Memory B cell (primary cell): Measurements from ENCODE around the gene PPP1R18.

Experiments
- ATAC-seq: fragments of 150-1000 bp; cut with Tn5 transposase; 2 replicates; pipeline ENCODE4 v1.10.0; 2021; ENCODE audit warnings: low read depth, mild to moderate bottlenecking, moderate library complexity
- DNase-seq, 2 donors: peaks; one replicate each; pipeline ENCODE4 v3.0.0; 2022; ENCODE audit warnings: low spot score in 2 of 2
- H3K27ac Mint-ChIP-seq: one replicate; pipeline ENCODE4 v1.8.0; 2022; ENCODE audit warnings: mild to moderate bottlenecking, moderate library complexity, mixed read lengths
- H3K27me3 Mint-ChIP-seq: one replicate; pipeline ENCODE4 v1.8.0; 2022; ENCODE audit warnings: mixed read lengths
- H3K36me3 Mint-ChIP-seq: one replicate; pipeline ENCODE4 v1.8.0; 2022; ENCODE audit warnings: mild to moderate bottlenecking, mixed read lengths
- H3K4me1 Mint-ChIP-seq: one replicate; pipeline ENCODE4 v1.8.0; 2022; ENCODE audit warnings: mixed read lengths
- H3K4me3 Mint-ChIP-seq: one replicate; pipeline ENCODE4 v1.8.0; 2022; ENCODE audit warnings: mild to moderate bottlenecking, moderate library complexity, mixed read lengths
- H3K9me3 Mint-ChIP-seq: one replicate; pipeline ENCODE4 v1.8.0; 2022; ENCODE audit warnings: mixed read lengths

PPP1R18 gene

DNA sequence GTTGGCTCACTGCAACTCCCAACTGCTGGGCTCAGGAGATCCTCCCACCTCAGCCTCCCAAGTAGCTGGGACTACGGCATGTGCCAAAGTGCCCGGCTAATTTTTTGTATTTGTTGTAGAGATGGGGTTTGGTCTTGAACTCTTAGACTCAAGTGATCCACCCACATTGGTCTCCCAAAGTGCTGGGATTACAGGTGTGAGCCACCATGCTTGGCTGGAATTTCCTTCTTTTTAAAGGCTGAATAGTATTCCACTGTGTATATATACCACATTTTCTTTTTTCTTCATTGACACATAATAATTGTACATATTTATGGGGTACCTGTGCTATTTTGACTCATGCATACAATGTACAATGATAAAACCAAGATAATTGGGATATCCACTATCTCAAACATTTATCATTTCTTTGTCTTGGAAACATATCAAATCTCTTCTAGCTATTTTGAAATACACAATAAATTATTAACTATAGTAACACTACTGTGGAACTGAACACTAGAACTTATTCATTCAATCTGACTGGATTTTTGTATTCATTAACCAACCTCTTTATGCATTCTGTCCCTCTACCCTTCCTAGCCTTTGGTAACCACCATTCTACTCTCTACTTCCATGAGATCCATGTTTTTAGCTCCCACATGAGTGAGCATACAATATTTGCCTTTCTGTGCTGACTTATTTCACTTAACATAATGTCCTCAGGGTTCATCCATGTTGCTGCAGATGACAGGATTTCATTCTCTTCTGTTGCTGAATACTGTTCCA, 22.8 kb upstream of the PPP1R18 start:
- Mint-ChIP-seq H3K4me3 (no peak overlapping the region), H3K27ac (peak overlapping the region; percentile 8), H3K36me3 (peaks cover 52% of the 10 kb centered on the region), H3K4me1 (peaks cover 18% of the 10 kb centered on the region), H3K9me3 (no peaks in the 10 kb centered on the region), H3K27me3 (no peaks in the 10 kb centered on the region)
- ATAC-seq (no peak), DNase-seq (no peak)

GRCh38 chr6:30707281-30707850, 20.9 kb upstream of the PPP1R18 start:
- no peak overlapping the region for H3K4me3 Mint-ChIP-seq
- H3K27me3 Mint-ChIP-seq = no peaks in the 10 kb centered on the region
- H3K4me1 Mint-ChIP-seq = peaks cover 10% of the 10 kb centered on the region
- no peaks in the 10 kb centered on the region for H3K9me3 Mint-ChIP-seq
- H3K27ac Mint-ChIP-seq = peak overlapping the region; percentile 32
- no peak for ATAC-seq
- DNase-seq = no peak
- peaks cover 49% of the 10 kb centered on the region for H3K36me3 Mint-ChIP-seq

- peaks cover 38% of the 10 kb centered on the region for H3K36me3 Mint-ChIP-seq
- H3K27me3 Mint-ChIP-seq = no peaks in the 10 kb centered on the region
- ATAC-seq = no peak
- no peak overlapping the region for H3K27ac Mint-ChIP-seq
- DNase-seq = no peak
- no peaks in the 10 kb centered on the region for H3K9me3 Mint-ChIP-seq
- H3K4me3 Mint-ChIP-seq = no peak overlapping the region
- peaks cover 5% of the 10 kb centered on the region for H3K4me1 Mint-ChIP-seq
These were observed 19.2 kb upstream of the PPP1R18 start for GRCh38 chr6:30705620-30706019.

DNA sequence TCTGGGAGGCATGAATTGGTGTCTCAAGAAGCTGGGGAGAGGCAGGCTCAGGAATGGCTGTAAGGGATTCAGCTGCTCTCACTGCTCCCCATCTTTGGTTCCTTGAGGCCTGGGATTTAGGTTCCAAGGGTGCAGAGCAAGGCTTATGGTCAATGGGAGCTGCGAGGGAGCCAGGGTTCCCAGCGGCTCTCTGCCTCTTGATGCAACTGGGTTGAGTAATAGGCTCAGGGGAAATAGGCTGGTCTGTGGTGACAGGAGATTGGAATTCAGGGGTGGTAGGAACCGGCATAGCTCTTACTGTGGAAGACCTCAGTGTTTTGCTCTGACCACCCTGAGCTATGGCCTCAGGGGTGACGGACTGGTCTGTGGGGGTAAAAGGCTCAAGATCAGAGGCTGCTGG, 17.4 kb upstream of the PPP1R18 start:
- H3K9me3 Mint-ChIP-seq = no peaks in the 10 kb centered on the region
- DNase-seq (no peak), ATAC-seq (no peak)
- H3K4me3 Mint-ChIP-seq = no peak overlapping the region
- H3K36me3 Mint-ChIP-seq = peaks cover 38% of the 10 kb centered on the region
- peaks cover 5% of the 10 kb centered on the region for H3K4me1 Mint-ChIP-seq
- H3K27me3 Mint-ChIP-seq = no peaks in the 10 kb centered on the region
- H3K27ac Mint-ChIP-seq = no peak overlapping the region

- Mint-ChIP-seq H3K9me3 (no peaks in the 10 kb centered on the region), H3K27ac (no peak overlapping the region), H3K4me3 (no peak overlapping the region), H3K4me1 (peaks cover 4% of the 10 kb centered on the region), H3K27me3 (no peaks in the 10 kb centered on the region), H3K36me3 (peaks cover 34% of the 10 kb centered on the region)
- ATAC-seq (no peak), DNase-seq (no peak)
These were observed 16.6 kb upstream of the PPP1R18 start for GRCh38 chr6:30703011-30703410.

- Mint-ChIP-seq H3K4me3 (no peak overlapping the region), H3K27ac (no peak overlapping the region), H3K9me3 (no peaks in the 10 kb centered on the region), H3K27me3 (no peaks in the 10 kb centered on the region), H3K4me1 (no peaks in the 10 kb centered on the region), H3K36me3 (peaks cover 20% of the 10 kb centered on the region)
- ATAC-seq = no peak
- DNase-seq = no peak
These were observed 13.9 kb upstream of the PPP1R18 start for GRCh38 chr6:30700340-30700739.

DNA sequence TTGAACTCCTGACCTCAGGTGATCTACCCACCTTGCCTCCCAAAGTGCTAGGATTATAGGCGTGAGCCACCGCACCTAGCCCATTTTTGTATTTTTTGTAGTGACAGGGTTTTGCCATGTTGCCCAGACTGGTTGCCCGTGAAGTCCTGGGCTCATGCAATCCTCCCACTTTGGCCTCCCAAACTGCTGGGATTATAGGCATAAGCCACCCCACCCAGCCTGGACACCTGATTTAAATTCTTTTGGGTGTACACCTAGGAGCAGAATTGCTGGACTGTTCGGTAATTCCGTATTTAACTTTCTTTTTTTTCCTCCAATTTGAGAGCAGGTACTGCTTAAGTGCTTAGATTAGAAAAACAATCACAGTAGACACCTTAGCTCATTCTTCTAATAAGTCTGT, 10.0 kb upstream of the PPP1R18 start:
- no peaks in the 10 kb centered on the region for H3K9me3 Mint-ChIP-seq
- ATAC-seq = no peak

DNA sequence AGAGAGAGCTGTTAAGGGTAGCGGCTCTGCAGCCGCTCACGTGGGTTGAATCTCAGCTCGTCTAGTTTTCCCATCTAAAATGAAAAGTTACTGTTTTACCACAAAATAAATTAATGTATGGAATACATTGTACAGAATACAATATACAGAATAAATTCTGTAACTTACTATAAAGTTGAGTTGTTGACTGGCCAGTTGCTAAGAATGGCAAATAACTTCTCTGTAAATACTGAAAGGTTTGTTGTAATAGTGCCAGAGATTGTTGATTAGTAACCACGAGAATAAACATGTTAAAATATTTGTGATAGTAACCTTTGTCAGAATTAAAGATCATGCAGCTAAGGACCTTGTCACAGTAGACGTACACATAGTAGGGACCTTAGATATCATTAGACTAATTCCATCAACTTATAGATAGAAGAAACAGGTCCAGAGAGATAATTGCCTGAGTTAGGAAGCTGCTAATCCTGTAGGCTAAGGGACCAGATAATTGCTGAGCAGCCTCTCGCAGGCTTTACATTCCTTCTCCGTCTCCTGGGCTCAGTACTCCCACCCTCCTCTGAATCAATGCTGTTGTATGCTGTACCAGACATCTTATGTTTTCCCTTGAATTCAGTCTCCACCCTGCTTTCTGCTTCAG, 4.9 kb upstream of the PPP1R18 start:
- H3K27ac Mint-ChIP-seq = peak overlapping the region; percentile 10

More for the DNA sequence above, 10.0 kb upstream of the PPP1R18 start:
- no peaks in the 10 kb centered on the region for H3K27me3 Mint-ChIP-seq
- no peak for DNase-seq
- H3K4me1 Mint-ChIP-seq = peaks cover 6% of the 10 kb centered on the region
- H3K36me3 Mint-ChIP-seq = no peaks in the 10 kb centered on the region
- no peak overlapping the region for H3K27ac Mint-ChIP-seq
- no peak overlapping the region for H3K4me3 Mint-ChIP-seq

DNA sequence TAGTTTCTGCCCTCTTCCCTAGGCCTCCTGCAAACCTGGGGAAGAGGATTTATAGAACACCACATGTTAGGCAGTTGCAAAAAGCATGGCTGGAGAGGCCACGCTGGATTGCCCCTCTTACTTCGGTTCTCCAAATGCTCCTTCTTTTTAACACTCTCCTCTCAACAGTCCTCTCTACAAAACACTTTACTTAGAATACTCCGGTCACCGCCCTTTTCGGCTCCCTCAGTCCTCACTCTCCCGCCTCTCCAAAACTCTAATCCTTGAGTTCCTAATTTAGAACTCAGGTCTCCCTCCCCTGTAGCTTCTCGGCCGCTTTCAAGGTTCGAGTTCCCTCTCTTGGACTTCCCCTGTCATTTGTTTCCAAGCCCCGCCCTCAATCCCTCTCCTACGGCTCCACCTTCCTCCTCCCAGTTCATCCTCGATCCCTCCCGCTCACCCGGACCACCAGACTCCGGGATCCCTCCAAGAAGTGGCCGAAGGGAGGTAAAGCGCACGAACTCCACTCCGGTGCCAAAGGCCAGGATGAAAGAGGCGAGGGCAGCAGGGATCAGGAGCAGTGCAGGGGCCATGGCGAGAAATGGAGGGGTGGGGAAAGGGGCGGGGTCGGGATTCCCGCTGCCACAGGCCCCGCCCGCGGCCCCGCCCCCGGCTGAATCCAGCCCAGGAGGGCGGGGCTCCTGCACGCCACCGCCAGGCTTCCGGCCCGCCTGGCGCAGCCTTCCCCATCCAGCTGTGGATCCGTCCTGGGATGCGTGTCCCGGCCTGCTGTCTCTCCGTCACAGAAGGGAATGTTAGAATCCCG, 4.2 kb upstream of the PPP1R18 start, which contains the start of gene NRM:
Gene NRM, minus strand, starts transcription at position 582 of the 805 bp plus-strand sequence. Its CDS starts 10 bp downstream, at position 572.
- peak; percentile 45 to 46 for DNase-seq
- no peaks in the 10 kb centered on the region for H3K9me3 Mint-ChIP-seq
- H3K27me3 Mint-ChIP-seq = no peaks in the 10 kb centered on the region
- H3K36me3 Mint-ChIP-seq = peaks cover 7% of the 10 kb centered on the region
- peak within 1 kb of the TSS; percentile 98 for H3K4me3 Mint-ChIP-seq
- ATAC-seq = peak; percentile 6
- peaks cover 41% of the 10 kb centered on the region for H3K4me1 Mint-ChIP-seq
- H3K27ac Mint-ChIP-seq = peak within 1 kb of the TSS; percentile 90

More for the DNA sequence above, 4.9 kb upstream of the PPP1R18 start:
- Mint-ChIP-seq H3K36me3 (peaks cover 1% of the 10 kb centered on the region), H3K4me3 (peak overlapping the region; percentile 98), H3K27me3 (no peaks in the 10 kb centered on the region), H3K4me1 (peaks cover 41% of the 10 kb centered on the region), H3K9me3 (no peaks in the 10 kb centered on the region)
- ATAC-seq (no peak), DNase-seq (no peak)

DNA sequence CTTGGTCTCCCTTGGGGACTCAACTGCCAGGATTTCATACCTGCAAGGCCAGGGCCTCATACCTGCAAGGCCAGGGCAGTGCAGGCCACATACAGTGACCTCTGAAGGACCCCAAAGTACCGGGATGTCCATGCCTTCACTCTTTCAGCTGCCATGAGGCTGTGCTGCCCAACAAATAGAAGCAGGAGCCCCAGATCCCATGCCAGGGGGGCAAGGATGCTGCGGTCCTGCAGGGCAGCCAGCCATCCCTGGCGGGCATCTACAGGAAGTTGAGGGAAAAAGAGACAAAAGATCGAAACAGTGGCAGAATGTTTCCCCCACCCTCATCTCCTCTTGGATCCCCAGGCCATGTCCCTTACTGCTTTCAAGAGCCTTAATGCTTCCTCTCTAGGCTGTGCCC, 3.5 kb upstream of the PPP1R18 start:
- Mint-ChIP-seq H3K9me3 (no peaks in the 10 kb centered on the region), H3K36me3 (peaks cover 13% of the 10 kb centered on the region), H3K27ac (peak overlapping the region; percentile 90), H3K27me3 (no peaks in the 10 kb centered on the region), H3K4me3 (peak overlapping the region; percentile 98), H3K4me1 (peaks cover 46% of the 10 kb centered on the region)
- DNase-seq (no peak), ATAC-seq (no peak)

- ATAC-seq (no peak), DNase-seq (no peak)
- no peaks in the 10 kb centered on the region for H3K9me3 Mint-ChIP-seq
These were observed 2.8 kb upstream of the PPP1R18 start for GRCh38 chr6:30689022-30689865.

GRCh38 chr6:30688569-30688968, 2.1 kb upstream of the PPP1R18 start:
- peak overlapping the region; percentile 90 for H3K27ac Mint-ChIP-seq
- H3K4me3 Mint-ChIP-seq = peak overlapping the region; percentile 98
- H3K4me1 Mint-ChIP-seq = peaks cover 47% of the 10 kb centered on the region
- no peaks in the 10 kb centered on the region for H3K9me3 Mint-ChIP-seq
- H3K36me3 Mint-ChIP-seq = peaks cover 24% of the 10 kb centered on the region
- ATAC-seq (peak; percentile 38), DNase-seq (peak in 1 of 2 donors; percentile 50)
- H3K27me3 Mint-ChIP-seq = no peaks in the 10 kb centered on the region

More at GRCh38 chr6:30689022-30689865, 2.8 kb upstream of the PPP1R18 start:
- peaks cover 47% of the 10 kb centered on the region for H3K4me1 Mint-ChIP-seq
- peaks cover 17% of the 10 kb centered on the region for H3K36me3 Mint-ChIP-seq
- no peaks in the 10 kb centered on the region for H3K27me3 Mint-ChIP-seq
- H3K4me3 Mint-ChIP-seq = peak overlapping the region; percentile 98
- peak overlapping the region; percentile 90 for H3K27ac Mint-ChIP-seq
